Measurements from ENCODE around the gene SETX.
"Not testable (repeated sequence)": the region's sequence is repeated elsewhere in the genome, so short reads cannot be mapped to it uniquely, and the experiment has no call there.

SETX gene, protein sequence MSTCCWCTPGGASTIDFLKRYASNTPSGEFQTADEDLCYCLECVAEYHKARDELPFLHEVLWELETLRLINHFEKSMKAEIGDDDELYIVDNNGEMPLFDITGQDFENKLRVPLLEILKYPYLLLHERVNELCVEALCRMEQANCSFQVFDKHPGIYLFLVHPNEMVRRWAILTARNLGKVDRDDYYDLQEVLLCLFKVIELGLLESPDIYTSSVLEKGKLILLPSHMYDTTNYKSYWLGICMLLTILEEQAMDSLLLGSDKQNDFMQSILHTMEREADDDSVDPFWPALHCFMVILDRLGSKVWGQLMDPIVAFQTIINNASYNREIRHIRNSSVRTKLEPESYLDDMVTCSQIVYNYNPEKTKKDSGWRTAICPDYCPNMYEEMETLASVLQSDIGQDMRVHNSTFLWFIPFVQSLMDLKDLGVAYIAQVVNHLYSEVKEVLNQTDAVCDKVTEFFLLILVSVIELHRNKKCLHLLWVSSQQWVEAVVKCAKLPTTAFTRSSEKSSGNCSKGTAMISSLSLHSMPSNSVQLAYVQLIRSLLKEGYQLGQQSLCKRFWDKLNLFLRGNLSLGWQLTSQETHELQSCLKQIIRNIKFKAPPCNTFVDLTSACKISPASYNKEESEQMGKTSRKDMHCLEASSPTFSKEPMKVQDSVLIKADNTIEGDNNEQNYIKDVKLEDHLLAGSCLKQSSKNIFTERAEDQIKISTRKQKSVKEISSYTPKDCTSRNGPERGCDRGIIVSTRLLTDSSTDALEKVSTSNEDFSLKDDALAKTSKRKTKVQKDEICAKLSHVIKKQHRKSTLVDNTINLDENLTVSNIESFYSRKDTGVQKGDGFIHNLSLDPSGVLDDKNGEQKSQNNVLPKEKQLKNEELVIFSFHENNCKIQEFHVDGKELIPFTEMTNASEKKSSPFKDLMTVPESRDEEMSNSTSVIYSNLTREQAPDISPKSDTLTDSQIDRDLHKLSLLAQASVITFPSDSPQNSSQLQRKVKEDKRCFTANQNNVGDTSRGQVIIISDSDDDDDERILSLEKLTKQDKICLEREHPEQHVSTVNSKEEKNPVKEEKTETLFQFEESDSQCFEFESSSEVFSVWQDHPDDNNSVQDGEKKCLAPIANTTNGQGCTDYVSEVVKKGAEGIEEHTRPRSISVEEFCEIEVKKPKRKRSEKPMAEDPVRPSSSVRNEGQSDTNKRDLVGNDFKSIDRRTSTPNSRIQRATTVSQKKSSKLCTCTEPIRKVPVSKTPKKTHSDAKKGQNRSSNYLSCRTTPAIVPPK (N-terminal part only)

DNA sequence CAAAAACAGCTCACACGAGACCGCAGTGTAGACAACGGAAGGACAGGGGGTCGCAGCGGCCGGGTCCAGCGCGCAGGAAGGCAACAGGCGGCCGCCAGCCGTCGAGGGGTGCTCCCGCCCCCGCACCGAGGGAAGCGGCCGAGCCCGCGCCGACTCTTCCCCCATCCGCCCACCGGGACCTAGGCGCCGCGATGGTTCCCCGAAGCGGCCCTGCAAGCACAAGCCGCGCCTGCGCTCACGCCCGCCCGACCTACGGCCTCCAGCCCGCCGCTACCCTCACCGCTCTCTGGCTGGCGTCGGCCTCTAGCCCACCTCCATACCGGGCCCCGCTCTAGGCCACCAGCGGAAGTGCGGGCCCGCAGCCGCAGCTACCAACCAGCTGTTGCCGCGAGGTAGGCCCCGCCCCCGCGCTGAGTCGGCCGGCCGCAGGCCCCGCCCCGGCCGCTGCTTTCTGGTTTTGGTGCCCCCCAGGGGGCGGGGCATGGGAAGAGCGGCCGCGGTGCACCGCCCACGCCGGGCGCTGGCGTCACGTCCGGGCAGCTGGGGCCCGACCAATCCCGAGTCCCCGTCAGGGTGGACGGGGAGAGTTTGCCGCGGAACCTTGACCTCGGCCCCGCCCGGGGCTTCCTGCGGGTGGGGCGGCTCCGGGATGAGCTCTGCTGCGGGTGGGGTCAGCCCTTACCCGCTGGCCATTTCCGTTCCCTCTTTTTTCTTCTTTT lies at the start of gene SETX:
Gene SETX, minus strand, starts transcription at position 350 of the 719 bp plus-strand sequence. CDS start 5,558 bp downstream, outside the sequence.
- DNase-seq (ENCODE audit: low spot score): peak; percentile 98

DNA sequence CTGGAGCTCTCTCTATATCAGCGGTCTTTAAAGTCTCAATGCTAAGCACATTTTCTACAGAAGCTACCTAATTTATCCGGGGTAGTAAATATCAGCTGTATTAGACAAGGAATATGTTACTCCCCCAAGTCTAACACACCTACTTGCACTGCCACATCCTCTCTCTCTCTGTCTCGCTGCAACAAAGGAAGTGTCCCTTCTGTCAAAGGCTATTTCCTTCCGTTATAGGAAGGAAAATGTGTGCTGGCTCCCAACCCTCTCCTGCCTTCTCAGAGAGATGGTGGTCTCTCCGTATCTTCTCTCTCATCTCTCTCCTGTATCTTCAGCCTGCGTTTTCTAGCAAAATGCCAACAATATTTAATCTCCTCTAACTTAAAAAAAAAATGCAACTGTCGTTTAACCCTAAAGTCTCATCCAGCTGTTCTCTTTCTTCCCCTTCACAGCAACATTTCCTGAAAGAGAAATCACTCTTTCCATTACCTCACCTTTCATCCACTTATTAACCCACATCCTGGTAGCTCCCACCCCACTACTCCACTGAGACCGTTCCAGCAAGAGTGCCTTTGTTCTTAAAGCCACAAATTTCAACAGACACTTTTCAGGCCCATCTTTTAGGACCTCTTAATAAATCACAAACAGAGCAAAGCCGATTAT lies 49.6 kb upstream of the SETX start:
- DNase-seq (ENCODE audit: low spot score): peak; percentile 44

DNA sequence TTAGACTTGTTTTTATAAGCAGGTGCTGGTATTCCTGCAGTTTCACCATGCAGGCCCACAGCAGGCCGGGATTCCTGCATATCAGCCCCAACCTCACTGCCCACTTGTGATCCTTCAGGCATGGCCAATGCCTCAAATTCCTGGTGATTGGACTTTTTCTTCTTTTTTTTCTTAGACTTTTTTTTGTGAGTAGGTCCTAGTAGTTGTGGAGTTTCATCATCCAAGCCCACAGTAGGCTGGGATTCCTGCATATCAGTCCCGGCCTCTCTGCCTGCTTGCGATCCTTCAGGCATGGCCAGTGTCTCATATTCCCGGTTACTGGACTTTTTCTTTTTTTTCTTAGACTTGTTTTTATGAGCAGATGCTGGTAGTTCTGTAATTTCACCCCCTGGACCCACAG lies 47.0 kb upstream of the SETX start:
- DNase-seq (ENCODE audit: low spot score): peak; percentile 22

DNA sequence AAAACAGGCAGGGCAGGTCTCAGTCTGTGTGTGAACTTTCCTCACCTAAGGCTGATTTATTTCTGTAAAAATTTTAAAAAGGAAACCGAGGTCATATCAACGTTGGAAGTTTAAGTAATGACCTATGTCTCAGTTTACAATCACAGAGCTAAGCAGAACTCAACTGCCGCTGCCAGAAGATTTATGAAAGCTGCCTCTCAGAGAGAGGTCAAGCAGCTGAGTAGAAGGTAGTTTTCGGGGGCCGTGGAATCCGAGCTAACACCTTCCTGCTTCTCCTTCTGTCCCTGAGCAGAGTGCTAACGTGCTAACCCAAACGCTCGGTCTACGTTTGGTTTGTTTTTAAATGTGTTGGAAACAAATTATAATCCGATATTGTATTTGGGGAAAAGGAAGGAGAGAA lies 40.8 kb upstream of the SETX start:
- no peak for DNase-seq (ENCODE audit: low spot score)

DNA sequence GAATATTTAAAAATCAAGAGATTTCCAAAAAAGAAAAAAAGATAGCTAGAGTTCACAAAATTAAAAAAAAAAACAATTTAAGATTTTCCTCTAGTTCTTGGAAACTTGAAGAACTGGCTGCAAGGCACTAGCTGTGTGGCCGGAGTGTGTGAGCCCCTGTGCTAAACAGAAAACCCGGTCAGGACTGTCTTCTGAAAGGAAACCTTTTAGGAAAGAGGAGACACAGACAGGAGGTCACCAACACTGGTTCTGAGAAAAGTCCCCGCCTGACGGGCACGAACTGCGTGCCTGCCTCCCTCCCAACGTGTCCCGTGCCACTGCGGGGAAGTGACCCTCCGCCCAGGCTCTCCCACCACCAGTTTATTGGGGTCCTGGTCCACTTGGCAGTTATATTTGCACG lies 36.7 kb upstream of the SETX start:
- DNase-seq (ENCODE audit: low spot score): no peak

DNA sequence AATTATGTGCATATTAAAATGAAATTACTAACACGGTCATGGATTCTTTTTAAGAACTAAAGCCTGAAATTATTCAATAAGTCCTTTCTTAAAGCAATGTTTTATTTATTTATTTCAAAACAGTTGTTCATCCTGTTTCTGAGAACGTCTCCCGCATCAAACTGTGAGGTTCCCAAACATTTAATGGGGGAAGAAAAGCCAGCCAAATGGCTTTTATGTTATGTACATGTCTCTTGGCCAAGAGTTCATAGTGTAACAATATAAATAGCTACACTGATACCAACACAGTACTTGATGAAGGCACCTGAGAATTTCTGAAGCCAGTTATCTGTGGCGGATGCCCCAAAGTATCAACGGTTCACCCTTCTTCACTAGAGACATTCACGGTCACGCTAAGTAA lies 36.2 kb upstream of the SETX start:
- DNase-seq (ENCODE audit: low spot score): no peak

DNA sequence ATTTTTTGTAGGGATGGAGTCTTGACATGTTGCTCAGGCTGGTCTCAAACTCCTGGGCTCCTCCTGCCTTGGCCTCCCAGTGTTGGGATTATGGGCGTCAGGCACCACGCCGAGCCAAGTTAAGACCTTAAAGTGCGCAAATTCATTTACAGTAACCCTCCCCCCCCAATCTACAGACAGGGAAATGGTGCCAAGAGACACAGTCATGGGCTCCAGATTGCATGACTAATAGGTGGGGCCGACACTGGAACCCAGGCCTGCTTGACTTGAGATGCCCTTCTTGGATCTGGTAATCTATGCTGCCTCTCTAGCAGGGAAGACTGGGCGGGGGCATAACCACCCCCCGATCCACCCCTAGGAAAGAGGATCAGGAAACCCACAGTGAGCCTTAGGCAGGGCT lies 32.3 kb upstream of the SETX start:
- no peak for DNase-seq (ENCODE audit: low spot score)

DNA sequence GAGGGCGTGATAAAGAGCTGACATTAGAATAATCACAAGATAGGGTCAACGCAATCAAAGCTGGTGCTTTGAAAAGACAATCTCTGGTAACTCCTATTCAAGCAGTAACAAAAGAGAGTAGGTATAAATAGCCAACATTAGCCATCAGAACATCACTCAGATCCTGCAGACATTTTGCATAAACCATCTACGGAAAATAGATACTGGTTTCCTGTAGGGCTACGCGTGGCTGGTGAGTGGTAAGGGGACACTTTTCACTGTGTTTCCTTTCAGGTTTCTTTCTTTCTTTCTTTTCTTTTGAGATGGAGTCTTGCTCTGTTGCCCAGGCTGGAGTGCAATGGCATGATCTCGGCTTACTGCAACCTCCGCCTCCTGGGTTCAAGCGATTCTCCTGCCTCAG lies 29.6 kb upstream of the SETX start:
- no peak for DNase-seq (ENCODE audit: low spot score)

DNA sequence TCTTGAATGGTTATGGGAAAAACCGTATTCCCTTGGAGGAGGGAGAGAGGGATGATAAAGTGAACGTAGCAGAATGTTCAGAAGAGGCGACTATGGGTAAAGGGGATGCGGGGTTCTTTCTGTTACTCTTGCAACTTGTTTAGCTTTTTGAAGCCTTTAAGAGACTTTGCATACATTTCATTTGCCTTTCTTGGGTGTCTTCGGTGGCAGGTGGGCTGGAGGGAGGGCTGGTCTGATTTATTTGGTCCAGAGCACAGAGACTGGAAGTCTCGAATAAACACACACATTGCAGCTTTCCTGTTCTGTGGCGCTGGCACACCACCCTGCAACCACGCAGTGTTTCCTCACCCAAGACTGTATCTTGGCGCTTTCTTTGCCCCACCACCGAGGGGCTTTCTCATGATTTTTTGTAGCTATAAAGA lies 28.7 kb upstream of the SETX start:
- DNase-seq (ENCODE audit: low spot score): no peak

DNA sequence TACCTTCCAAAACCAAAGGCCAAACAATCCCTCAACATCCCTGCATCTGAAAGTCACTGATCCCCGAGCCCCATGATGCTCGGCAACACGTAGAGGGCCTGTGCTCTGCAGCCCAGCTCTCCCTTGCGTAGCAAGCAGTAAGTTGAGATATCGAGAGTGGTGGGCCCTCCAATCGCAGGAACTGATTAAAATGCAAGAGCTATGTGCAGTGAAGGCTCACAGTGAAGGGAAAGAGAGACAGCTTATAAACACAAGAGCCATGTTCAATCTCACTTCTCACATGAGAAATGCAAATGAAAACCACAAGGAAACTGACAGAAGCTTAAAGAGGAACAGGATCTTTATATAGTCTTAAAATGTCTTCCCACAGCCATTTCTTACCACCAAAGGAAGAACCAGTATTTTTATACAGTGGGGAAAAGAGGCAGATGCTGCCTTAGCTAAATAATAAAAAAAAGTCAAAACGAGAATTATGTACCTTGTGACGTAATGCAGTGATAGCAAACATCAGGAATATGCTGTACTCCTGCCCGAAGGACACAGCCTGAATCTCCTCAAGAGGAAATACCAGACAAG lies 27.3 kb upstream of the SETX start:
- no peak for DNase-seq (ENCODE audit: low spot score)

DNA sequence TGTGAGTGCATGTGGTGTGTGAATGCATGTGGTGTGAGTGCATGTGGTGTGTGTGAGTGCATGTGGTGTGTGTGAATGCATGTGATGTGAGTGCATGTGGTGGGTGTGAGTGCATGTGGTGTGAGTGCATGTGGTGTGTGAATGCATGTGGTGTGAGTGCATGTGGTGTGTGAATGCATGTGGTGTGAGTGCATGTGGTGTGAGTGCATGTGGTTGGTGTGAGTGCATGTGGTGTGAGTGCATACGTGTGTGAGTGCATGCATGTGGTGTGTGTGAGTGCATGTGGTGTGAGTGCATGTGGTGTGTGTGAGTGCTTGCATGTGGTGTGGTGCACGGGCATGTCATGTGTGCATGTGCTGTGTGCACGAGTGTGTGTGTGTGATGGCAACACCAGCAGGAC lies 23.6 kb upstream of the SETX start:
- not testable (repeated sequence) for DNase-seq (ENCODE audit: low spot score)

DNA sequence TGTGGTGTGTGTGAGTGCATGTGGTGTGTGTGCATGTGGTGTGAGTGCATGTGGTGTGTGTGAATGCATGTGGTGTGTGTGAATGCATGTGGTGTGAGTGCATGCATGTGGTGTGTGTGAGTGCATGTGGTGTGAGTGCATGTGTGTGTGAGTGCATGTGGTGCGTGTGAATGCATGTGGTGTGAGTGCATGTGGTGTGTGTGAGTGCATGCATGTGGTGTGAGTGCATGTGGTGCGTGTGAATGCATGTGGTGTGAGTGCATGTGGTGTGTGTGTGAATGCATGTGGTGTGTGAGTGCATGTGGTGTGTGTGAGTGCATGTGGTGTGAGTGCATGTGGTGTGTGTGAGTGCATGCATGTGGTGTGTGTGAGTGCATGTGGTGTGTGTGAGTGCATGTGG lies 23.0 kb upstream of the SETX start:
- DNase-seq (ENCODE audit: low spot score): not testable (repeated sequence)

DNA sequence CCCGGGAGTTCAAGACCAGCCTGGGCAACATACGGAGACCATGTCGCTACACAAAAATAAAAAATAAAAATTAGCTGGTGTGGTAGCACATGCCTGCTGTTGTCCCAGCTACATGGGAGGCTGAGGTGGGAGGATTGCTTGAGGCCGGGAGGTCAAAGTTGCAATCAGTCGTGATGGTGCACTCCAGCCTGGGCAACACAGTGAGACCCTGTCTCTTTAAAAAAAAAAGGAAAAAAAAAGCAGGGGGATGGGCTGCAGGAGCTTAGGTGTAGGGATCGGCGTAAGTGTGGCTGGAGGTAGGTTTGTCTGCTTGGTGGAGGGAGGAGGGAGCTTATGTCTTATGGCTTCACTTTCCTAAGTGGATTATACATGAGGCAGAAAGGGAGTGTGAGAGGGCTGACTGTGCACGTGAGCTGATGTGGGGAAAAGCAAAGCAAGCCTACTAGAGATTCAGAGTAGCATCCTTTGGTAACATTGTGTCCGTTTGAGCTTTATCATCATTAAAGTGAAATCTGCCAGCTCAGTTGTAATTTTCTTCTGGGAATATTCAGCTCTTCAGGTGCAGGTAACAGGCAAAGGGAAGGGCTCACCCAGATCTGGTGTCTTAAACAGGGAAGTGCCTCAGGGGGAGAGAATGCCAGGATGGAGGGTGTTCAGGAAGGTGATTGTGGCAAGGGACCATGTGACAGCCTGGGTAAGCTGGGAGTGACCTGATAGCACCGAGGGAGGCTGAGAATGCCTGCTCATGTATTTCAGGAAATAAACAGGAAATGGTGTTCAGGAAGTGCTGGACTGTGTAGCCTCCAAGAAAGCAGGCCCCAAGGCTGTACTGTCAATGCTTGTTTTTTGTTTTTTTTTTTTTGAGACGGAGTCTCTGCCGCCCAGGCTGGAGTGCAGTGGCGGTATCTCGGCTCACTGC lies 17.6 kb upstream of the SETX start:
- peak; percentile 67 for DNase-seq (ENCODE audit: low spot score)

DNA sequence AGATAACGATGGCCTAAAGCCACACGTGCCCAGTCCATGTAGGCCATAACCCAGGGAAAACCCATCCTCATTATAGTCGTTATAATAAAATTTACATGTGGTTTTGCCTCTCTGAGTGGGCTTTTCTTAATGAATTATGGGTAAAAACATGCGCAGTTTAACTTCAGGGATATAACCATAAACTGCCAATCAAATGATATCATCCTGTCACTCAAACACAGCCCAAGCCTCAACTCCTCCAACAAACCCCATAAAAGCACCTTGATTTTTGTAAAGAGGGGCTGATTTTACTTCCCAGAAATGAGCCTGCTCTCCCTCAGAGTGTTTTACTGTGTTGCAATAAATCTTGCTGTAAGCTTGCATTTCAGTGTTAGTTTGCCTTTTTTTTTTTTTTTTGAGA lies 15.8 kb upstream of the SETX start:
- DNase-seq (ENCODE audit: low spot score): no peak

DNA sequence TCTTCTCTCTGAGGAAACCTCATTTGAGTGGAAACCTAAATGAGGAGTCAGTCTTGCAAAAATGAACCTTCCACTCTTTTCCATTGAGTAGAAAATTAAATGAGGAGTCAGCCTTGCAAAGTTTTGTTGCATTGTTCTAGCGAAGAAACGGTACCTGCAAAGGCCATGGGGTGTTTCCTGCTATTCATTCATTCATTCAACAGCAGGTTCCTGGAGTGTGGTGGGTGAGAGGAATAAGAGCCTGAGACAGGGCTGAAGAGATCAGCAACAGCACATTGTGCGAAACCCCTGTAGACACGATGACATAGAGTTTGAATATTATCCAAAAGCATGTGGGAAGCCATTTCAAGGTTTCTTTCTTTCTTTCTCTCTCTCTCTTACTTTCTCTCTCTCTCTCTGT lies 14.6 kb upstream of the SETX start:
- DNase-seq (ENCODE audit: low spot score): no peak

DNA sequence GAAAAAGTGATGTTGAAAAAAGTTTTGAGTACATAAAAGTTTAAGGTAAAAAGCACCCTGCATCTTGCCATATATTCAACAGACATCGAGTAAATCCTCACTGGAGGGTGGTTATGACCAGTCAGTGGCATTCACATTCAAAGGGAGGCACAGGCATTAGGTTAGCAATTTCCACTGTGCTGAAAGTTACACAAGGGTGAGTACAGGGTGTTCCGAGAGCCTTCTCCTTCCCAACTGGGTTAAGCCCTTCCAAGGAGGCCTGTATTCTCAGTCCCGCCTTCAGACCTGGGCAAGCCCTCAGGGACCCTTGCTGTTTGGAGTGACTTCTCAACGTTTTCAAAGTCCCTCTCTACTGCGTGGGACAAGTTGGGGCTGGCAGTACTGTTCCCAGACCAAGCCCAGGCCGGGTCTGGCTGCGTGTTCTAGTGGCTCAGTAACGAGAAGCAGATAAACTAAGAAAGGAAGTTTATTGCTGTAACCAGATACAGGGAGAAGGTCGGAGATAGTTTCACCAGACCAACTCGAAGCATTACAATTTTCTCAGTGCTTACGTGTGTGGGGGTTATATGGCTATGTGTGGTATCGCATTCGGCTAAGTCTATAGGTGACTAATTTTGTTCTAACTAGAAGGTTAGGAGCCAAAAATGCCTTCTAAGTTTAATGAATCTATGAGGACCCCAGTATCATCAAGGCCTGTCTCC lies 13.0 kb upstream of the SETX start:
- DNase-seq (ENCODE audit: low spot score): no peak

DNA sequence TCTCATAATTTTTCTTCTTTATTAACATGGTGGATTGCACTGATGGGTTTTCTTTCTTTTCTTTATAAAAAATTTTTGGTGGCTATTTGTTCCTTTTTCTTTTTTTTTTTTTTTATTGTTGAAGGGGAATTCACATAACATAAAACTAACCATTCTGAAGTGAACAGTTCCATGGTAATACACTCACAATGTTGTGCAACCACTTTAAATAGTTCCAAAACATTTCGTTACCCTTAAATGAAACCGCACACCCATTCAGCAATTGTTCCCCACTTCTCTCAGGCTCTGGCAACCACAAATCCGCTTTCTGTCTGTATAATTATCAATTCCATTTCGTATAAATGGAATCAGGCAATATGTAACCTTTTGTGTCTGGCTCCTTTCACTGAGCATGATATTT lies 11.7 kb upstream of the SETX start:
- DNase-seq (ENCODE audit: low spot score): no peak

DNA sequence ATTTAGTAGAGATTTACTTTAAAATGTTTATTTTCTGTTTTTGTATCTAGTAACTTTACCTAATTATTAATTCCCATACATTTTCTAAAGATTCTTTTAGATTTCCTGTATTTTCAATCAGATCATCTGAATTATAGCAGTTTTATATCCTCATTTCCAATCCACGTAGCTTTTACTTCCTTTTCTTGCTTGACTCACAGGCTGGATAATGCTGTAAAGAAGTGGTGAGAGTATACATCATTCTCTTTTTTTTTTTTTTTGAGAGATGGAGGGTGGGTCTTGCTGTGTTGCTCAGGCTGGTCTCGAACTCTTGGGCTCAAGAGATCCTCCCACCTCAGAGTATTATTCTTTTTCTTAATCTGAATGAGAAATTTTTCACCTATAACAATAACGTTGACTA lies 11.2 kb upstream of the SETX start:
- DNase-seq (ENCODE audit: low spot score): no peak

DNA sequence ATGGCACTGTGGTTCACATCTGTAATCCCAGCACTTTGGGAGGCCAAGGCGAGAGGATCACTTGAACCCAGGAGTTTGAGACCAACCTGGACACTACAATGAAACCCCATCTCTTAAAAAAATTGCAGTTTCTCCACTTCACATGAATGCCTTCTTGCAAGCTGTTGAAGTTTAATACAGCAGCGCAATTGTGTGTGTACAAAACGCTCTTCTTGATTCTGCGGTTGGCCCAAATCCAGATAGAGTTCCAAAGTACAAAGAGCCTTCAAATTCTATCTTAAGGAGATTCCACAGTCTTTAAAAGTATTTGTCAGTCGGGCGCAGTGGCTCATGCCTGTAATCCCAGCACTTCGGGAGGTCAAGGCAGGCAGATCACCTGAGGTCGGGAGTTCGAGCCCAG lies 9.3 kb upstream of the SETX start:
- no peak for DNase-seq (ENCODE audit: low spot score)
